GM12873 (cell line): ENCODE results near the gene SPATA6.

Experiments used
- TF ChIP-seq, protein P1 (sequence below): IDR thresholded peaks from 2 replicates; pipeline ENCODE4 v1.5.1; 2012; ENCODE audit warnings: low read depth, mild to moderate bottlenecking, moderate library complexity, low read length, control low read depth; ENCODE audit not compliant: insufficient read depth; ENCODE audit errors: missing control alignments

Gene SPATA6

DNA sequence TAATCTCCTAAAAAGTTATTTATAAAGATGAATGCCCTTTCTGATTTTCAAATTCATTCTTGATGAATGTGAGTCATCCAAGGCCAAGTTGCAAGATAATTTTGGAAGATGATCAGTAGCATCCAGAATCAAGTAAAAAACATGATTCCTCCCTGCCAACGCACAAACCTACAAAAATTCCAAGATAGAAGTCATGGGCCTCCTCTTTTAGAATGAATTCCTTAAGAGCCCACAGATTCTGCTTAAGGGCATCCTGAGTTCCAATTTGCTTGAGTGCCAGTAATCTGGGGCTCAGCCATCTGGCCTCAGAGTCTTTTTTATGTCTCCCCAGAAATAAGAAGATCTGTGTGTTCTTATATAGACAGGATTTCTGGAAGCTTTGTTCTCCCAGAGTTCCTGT, 23.2 kb upstream of the SPATA6 start:
- TF ChIP-seq, protein P1, sequence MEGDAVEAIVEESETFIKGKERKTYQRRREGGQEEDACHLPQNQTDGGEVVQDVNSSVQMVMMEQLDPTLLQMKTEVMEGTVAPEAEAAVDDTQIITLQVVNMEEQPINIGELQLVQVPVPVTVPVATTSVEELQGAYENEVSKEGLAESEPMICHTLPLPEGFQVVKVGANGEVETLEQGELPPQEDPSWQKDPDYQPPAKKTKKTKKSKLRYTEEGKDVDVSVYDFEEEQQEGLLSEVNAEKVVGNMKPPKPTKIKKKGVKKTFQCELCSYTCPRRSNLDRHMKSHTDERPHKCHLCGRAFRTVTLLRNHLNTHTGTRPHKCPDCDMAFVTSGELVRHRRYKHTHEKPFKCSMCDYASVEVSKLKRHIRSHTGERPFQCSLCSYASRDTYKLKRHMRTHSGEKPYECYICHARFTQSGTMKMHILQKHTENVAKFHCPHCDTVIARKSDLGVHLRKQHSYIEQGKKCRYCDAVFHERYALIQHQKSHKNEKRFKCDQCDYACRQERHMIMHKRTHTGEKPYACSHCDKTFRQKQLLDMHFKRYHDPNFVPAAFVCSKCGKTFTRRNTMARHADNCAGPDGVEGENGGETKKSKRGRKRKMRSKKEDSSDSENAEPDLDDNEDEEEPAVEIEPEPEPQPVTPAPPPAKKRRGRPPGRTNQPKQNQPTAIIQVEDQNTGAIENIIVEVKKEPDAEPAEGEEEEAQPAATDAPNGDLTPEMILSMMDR: no peak

DNA sequence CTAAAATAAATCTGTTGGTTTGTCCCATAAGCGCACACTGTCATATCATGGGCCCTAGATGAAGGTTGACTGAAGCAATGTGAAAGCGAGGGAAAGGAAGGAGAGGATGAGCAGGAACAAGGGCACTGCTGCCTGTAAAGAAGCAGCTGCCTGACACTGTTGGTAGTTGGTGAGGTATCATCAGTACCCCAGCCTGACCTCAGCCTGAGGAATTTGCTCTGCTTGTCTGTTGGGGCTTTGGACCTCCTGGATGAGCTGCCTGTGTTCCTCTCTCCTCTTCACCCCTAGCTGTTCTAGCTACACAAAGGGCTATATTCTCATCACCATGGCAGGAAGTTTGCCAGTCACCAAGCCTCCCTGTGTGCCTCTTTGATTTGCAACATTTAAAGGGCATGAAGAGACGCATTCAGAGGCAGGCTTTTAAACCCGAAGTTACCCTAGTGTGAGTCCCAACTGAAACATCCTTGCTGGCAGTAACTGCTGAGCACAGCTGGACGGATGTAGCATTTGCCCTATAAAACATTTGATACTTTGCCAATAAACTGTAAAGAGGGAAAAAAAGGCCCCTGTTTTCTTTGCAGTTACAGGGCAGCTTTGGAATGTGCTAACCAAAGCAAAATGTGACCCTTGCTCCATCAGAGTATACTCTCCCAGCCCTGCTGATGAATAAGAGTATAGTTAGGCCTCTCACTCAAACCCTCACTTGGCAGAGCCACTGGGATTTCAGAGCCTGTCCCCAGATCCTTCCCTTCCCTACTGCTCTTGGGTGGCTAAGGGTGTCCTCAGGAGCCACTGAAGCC, 22.2 kb upstream of the SPATA6 start:
- TF ChIP-seq, protein P1: no peak

- TF ChIP-seq, protein P1: no peak
These were observed 21.0 kb upstream of the SPATA6 start for GRCh38 chr1:48493041-48493440.

DNA sequence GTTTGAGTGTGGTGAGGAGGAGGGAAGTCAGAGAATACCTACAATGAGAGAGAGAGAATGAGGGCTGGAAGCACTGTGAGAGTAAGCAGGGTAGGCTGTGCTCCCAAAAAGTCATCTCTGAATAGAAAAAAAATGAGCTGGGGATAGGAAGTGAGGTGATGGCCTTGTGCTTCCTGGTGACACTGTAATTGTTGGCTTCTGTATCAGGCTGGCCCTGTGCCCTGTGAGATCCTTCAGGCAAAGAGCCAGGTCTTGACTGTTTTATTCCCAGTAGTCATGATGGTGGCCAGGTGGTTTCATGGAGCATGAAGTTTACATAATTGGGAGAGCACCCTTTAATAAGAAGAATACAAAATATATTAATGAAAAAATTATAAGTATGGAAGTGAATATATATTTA, 20.4 kb upstream of the SPATA6 start:
- TF ChIP-seq, protein P1: no peak

- TF ChIP-seq, protein P1: no peak
These were observed 16.7 kb upstream of the SPATA6 start for GRCh38 chr1:48488721-48489120.

DNA sequence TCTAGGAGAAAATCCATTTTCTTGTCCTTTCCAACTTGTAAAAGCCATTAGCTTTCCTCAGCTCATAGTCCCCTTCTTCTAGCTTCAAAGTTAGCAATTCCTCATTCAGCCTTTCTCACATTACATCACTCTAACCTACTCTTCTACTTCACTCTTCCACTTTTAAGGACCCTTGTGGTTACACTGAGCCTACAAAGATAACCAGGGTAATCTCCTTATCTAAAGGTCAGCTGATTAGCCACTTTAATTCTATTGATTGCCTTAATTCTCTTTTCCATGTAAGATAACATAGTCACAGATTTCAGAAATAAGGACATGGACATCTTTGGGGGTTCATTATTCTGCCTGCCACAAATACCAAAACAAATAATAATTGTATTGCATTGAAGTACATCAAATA, 8.5 kb upstream of the SPATA6 start:
- TF ChIP-seq, protein P1: no peak

- TF ChIP-seq, protein P1: no peak
These were observed 634 bp upstream of the SPATA6 start for GRCh38 chr1:48472638-48473037.
